WTC11 (cell line): Measurements from ENCODE around the gene TMTC2.
"Not testable (repeated sequence)": the region's sequence is repeated elsewhere in the genome, so short reads cannot be mapped to it uniquely, and the experiment has no call there.

Source experiments
- CTCF ChIP-seq: fragments of 200-600 bp; IDR thresholded peaks from 2 replicates; pipeline ENCODE4 v1.8.0; 2022; ENCODE audit warnings: antibody characterized with exemption
- TEAD4 ChIP-seq: sonication (generic); formaldehyde crosslinking; IDR thresholded peaks from 2 replicates; pipeline ENCODE4 v1.8.0; 2022; ENCODE audit warnings: mild to moderate bottlenecking, missing genetic modification reagents
- ZNF138 ChIP-seq: sonication (generic); formaldehyde crosslinking; conservative IDR thresholded peaks from 2 replicates; pipeline ENCODE4 v1.8.1; 2022; ENCODE audit warnings: mild to moderate bottlenecking, moderate library complexity, missing genetic modification reagents

DNA sequence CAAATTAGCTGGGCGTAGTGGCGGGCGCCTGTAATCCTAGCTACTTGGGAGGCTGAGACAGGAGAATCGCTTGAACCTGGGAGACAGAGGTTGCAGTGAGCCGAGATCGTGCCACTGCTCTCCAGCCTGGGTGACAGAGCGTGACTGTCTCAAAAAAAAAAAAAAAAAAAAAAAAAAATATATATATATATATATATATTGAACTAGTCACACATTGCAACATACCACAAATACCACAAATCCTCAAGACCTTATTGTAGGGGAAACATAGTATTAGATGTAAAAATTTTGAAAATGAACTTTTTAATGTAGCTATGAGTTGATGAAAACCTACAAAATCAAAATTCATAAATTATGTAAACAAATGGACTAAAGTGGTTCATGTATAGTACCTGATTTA lies 158.4 kb downstream of the TMTC2 start:
- not testable (repeated sequence) for TF ChIP-seq TEAD4 (CRISPR knock-in tag); ZNF138 (CRISPR knock-in tag); CTCF
